SIG-M5 treated with dmso at 0.1 percent for 504 hours (cell line): ENCODE measurements around the gene MT1E.
"Not testable (repeated sequence)": the region's sequence is repeated elsewhere in the genome, so short reads cannot be mapped to it uniquely, and the experiment has no call there.

Experiments
- DNase-seq: peaks from one replicate; lab custom pipeline; 2025; ENCODE audit not compliant: unreplicated experiment; lab: John Stamatoyannopoulos, UW

MT1E gene

DNA sequence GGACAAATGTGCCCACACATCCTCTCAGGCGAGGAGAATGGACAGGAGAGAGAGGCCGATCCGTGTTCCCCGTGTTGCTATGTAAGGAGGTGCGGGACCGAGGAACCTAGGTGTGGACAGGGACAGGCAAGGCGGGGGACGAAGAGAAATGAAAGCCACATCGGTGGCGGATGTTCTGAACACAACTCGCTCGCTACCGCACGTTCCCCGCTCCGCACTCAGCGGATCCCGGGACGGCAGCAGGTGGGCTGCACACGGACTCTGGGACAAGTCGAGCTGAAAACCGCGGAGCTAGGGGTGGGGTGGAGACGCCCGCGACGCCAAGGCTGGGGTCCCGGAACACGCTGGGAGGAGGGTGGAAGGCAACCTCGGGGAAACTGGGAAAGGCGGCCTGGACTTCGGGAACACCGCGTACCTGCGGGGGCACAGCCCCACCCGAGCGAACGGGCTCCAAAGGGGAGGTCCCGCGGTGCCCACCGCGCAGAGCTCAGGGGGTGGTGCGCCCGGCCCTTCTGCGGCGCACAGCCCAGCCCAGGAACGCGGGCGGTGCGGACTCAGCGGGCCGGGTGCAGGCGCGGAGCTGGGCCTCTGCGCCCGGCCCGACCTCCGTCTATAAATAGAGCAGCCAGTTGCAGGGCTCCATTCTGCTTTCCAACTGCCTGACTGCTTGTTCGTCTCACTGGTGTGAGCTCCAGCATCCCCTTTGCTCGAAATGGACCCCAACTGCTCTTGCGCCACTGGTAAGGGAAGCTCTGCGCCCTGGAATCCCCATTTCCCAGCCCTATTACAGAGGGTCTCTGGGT lies at the start of gene MT1E:
MT1E (plus strand) TSS at position 642 of the 803 bp plus-strand sequence; CDS start at position 713, 71 bp downstream.
- peak; percentile 76 for DNase-seq

DNA sequence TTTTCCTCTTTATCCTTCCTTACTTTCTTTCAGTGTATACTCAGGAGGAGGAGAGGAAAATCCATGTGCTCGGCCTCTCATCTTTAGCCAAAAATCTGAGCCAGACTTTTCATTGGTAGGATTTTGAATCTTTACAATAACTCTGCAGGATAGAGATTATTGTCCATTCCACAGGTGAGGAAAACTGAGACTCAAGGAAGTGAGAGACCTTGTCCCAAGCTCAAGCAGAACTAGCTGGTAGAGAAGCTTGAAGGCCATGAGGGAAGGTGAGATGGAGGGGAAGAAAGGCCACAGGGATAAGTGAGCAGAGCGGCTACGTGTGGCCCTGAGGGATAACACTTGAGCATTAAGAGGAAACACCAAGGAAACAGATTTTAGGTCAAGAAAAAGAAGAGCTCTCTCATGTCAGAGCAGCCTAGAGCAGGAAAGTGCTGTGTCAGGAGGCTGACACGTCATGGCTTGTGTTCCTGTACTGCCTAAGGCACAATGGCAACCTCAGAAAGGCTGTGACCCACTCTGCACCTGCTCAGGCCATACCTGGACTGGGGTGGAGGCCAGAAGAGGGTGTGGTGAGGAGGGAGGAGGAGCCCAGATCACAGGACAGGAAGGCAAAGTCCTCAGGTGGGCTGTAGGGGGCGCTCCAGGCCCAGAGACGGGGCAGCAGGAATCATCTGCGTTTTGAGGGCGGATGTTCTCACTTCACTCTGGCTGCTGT lies 48.8 kb upstream of the MT1E start:
- peak; percentile 69 for DNase-seq

DNA sequence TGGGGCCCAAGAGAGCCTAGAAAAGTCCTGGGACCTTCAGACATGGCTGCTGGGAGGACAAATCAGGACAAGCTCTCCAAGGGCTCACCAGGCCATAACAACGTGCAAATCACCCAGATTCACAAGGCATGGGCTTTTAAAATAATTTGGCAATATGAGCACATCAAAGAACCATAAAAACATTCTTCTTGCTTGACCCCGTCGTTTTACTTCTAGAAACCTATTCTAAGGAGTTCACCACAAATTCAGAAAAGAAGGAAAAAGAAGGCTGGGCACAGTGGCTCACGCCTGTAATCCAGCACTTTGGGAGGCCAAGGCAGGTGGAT lies 48.3 kb upstream of the MT1E start:
- DNase-seq = no peak

DNA sequence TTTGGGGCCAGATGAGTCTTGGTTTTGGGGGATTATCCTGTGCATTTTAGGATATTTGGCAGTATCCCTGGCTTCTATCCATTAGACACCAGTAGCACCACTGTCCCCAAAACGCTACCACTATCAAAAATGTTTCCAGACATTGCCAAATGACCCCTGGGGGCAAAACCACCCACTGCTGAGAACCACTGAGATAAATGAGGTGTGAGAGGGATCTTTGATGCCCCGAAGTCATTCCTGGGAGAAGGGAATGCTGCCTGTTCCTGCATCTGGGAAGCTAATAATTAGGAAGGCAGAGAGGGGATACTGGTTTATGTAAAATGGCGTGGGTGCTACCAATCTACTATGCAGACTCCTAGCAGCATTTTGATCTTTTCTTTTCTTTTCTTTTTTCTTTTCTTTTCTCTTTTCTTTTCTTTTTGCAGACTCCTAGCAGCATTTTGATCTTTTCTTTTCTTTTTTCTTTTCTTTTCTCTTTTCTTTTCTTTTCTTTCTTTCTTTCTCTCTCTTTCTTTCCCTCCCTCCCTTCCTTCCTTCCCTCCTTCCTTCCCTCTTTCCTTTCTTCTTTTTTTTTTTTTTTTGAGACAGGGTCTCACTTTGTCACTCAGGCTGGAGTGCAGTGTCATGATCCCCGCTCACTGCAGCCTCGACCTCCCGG lies 45.1 kb upstream of the MT1E start:
- DNase-seq = no peak

DNA sequence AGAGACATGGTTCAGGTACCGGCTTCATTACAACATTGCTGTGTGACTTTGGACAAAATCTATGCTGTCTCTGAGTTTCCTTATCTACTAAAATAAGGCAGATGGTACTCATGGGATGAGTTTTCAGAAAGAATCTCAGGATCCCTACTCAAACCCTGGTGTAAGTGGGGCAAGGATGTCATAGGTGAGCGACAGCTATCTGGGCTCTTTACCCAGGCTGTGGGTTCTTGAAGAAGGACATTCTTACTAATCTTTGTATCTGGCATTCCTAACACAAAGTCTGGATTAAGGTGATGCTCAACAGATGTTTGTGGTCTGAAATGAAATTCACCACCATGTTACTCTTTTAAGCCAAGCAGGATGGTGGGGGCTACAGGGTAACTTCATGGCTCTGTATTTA lies 42.7 kb upstream of the MT1E start:
- not testable (repeated sequence) for DNase-seq

DNA sequence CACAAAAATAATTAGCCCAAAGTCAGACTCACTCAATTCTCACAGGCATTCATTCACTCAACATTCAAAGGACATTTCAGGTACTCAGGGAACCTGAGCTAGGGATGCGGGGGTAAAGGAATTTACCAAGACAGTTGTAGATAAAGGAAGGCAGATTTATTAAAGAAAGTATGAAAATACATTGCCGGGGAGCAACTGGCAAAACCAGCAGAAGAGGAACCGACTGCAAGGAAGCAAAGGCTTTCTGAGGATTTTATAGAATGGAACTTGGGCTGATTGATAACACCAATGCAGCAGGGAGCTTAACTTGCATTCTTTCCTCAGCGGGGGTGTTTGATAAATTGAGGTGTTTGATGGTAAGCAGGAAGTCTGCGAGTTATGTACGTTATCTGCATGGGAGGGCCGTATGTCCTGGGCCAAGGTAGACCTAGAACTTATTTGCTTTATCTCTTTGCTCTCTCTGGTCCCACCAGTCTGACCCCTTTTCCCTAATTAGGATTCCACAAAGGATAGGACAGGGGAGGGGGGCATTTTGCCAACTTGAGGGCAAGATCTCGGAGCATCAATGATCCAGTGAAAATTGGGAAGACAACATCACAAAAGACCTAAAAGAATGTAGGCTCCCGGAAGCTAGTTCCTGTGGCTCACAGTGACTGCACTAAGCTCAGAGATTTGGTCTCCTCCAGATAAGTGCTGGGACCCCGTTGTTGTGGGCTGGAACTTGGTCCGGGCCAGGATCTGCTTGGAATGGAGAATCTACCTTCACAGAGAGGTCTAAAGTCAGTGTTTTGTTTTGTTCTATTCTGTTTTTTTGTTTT lies 42.0 kb upstream of the MT1E start:
- no peak for DNase-seq

DNA sequence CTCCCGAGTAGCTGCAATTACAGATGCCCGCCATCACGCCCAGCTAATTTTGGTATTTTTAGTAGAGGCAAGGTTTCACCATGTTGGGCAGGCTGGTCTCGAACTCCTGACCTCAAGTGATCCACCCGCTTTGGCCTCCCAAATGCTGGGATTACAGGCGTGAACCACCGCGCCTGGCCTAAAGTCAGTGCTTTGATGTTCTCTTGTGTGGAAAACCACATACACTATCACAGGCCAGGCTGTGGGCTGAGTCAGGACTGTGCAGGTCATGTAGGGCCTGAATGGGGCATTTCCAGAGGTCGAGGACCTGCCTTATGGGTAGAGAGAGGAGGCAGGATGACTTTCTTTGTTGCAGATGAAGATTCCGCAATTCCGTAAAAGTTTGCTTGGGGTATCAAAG lies 41.3 kb upstream of the MT1E start:
- no peak for DNase-seq

DNA sequence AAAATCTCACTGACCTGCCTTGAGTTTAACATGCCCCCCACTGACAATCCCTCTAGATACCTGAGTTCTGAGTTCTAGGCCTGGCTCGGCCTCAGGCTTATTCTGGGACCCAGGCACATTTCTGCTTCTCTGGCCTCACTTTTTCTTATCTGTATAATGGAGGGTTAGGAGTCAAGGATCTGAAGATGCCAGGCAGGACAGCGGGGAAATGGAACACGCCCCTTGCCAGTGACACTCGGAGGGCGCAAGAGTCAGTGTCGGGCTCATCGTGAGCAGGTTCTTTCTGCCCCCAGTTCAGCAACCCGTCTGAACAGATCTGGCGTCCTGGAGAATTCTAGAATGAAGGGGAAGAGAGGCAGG lies 36.8 kb upstream of the MT1E start:
- no peak for DNase-seq

DNA sequence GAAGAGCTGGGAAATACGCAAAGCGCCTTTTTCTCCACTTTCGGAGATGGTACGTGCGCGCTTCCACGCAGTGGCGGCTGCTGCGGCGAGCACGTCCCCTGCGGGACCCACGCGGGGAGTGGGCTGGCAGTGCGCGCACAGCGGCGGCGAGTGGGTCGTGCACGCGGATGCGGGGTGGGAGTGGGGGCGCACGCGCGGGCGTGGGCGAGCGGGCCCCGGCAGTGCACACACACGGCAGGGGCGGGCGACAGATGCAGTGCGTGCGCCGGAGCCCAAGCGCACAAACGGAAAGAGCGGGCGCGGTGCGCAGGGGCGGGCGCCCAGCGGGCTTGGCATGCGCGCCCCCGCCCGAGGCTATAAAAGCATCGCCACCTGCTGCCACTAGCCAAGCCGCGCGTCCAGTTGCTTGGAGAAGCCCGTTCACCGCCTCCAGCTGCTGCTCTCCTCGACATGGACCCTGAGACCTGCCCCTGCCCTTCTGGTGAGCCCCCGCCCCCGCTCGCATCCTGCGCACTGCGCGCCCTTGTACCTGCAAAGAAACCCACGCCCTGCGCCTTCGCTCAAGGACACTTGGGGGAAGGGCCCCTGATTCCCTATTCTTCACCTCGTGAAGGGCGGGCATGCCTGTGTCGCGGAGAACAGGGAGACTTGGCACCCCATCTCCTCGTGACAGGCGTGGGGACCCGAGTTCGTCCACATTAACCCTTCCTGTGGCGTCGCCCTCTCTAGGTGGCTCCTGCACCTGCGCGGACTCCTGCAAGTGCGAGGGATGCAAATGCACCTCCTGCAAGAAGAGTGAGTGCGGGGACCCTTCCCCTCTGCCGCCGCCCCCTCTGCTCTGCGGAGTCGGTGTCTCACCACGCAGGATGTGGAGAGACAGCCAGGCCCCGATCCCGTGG lies 36.2 kb upstream of the MT1E start, which contains the start of gene MT3:
MT3 (plus strand) TSS at position 388 of the 899 bp plus-strand sequence; CDS start at position 451, 63 bp downstream.
- DNase-seq = no peak

DNA sequence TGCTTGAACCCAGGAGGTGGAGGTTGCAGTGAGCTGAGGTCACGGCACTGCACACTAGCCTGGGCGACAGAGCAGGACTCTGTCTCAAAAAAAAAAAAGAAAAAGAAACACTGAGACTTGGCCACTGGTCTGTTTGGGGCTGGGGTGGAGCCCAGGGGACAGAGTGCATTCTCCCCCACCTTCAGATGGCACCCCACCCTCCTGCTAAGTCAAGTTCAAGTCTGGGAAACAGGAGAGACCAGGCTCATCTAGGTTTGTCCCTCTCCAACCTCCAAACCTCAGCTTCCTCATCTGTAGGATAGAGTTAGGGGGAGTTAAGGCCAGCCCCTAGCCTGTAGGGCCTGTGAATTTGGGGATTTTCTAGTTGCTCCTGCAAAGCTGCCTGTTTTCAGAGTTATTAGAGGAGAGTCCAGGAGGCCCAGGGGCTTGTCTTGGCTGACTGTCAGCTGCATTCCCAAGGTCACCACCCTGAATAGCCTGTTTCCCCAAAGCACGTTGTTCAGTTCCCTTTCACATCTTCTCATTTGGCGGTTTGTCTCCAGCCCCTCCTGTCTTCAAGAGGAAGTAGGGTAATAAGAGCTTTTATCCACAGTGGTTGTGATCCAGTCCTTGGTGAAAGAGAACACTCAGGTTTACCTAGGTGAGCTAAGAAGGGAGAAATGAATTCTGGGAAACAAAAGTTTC lies 34.1 kb upstream of the MT1E start:
- DNase-seq = peak; percentile 63

DNA sequence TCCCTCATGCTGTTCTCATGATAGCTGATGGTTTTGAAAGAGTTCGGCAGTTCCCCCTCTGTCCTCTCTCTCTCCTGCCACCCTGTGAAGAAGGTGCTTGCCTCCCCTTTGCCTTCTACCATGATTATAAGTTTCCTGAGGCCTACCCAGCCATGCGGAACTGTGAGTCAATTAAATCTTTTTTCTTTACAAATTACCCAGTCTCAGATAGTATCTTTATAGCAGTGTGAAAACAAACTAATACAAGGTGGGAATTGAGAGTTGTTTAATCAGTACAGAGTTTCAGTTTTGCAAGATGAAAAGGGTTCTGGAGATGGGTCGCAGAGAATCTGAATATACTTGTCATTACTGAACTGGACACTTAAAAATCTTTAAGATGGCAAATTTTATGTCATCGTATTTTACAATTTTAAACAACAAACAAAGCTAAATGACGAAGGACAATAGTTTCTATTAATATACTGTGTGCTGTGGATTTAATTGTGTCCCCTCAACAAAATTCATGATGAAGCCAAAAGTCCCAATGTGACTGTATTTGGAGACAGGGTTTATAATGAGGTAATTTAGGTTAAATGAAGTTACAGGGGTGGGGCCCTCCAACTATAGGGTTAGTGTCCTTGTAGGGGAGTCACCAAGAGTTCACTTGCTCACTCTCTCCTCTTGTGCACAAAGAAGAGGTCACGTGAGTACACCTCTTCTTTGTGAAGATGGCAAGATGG lies 31.8 kb upstream of the MT1E start:
- no peak for DNase-seq

DNA sequence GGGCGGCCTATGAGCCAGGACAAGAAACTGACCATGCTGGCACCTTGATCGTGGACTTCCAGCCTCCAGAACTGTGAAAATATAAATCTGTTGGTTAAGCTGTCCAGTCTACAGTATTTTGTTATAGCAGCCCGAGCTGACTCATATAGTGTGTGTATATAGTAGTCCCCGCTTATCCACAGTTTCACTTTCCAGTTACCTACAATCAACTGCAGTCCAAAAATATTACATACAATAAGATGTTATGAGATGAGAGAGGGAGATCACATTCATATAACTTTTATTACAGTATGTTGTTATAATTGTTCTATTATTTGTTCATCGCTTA lies 31.3 kb upstream of the MT1E start:
- DNase-seq = no peak

DNA sequence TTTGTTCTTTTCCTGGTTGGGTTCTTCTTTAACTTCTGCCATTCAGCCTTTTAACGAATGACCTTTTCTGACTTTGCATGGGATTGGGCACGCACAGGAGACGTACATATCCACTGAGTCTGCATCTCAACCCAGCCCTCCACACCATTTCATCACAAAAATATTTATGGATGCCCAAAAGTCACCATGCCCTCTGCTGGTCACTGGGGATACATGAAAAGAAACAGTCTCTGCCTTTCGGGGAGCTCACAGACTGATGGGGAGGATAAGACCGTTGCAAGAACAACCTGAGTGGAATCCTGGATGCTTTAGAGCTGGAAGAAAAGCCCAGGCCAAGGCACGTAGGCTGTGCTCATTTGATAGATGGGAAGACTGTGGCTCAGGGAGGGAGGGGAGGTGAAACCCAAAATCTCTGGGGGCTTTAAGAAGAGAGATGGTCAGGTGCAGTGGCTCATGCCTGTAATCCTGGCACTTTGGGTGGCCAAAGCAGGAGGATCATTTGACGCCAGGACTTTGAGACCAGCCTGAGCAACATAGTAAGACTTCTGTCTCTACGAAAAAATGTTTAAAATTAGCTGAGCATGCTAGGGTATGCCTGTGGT lies 25.1 kb upstream of the MT1E start:
- DNase-seq = peak; percentile 70

DNA sequence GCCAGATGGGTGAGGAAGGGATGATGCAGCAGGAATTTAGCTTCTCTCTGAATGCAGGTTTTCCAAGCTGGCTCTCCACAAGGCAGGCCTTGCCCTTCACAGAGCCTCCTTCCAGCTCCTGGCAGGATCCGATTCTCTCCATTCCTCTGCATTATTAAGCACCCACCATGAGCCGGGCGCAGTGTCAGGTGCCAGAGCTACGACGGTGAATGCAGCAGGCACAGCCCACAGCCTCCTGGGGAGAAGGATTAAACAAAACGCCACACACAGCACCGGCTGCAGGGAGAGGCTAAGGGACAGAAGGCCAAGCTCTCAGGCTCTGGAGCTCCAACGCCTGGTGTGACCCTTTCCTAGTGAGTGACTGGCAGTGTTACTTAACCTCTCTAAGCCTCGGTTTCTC lies 24.3 kb upstream of the MT1E start:
- DNase-seq = no peak

DNA sequence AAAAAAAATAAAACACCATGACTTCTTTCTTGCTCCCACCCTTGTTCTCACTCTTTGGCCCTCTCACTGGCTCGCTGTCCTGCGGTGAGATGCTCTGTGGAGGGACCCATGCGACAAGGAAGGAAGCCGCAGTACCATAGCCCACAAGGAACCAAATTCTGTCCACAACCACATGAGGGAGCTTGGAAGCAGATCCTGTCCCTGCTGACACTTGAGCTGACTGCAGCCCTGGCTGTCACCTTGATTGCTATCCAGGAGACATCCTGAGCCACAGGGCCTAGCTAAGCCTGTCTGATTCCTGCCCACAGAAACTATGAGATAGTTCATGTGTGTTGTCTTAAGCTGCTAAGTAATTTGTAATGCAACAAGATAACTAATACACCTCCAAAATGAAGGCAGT lies 22.0 kb upstream of the MT1E start:
- DNase-seq = peak; percentile 55

DNA sequence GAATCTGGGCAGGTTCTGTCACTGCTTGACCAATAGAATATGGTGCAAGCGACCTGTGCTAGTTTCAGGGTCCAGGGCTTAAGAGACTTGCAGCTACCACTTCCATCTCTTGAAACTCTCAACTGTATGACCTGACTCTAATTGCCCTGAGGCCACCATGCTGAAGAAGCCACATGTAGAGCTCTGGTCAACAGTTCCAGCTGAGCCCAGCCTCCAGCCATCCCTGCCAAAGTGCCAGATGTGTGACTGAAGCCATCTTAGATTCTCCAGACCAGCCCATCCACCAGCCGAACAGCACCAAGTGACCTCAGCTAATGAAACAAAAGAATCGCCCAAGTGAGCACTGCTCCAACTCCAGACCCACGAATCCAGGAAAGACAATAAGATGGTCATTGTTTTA lies 20.6 kb upstream of the MT1E start:
- no peak for DNase-seq

DNA sequence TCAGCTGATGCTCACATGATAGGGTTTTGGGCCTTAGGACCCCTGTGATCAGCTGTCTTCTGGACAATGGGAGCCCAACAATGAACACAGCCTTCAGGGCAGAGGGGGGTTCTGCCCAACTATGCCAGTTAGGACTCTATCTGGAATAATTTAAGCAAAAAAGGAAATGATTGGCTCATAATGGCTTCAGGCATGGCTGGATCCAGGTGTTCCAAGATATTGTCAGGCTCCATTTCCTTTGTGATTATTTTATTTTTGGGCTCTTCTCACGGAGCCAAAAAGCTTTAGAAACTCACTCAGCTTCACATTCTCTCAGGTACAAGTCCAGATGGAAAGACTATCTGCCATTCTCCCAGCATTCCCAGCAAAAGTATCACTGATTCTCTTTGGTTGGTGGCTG lies 20.1 kb upstream of the MT1E start:
- DNase-seq = no peak

DNA sequence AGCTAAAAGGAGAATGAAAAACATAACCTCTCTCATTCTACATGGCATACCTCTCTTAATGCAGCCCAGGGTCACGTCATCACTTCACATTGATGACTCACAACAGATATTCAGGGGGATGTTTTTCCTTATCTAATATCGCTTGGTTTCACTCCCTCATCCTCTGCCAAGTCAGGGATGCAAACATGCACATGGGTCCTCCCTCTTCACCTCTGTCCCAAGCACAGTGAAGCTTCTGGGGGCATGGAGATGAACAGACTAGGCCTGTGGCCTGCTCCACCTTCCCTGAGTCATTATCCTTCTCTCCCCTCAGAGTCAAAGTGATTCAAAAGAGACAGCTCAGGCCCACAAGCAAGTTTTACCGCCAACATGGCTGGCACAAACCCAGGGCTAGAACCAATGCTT lies 19.5 kb upstream of the MT1E start:
- DNase-seq = no peak
